ENCODE results near the gene PRKCA. TPM values are rescaled to one million over a fixed set of nuclear protein-coding genes. Genes with fewer than 3 reads are reported as not detected.

Gene PRKCA
- total RNA-seq, 4 donors from 2014 or later = 9.6 to 15.5 (median 11.1) TPM

DNA sequence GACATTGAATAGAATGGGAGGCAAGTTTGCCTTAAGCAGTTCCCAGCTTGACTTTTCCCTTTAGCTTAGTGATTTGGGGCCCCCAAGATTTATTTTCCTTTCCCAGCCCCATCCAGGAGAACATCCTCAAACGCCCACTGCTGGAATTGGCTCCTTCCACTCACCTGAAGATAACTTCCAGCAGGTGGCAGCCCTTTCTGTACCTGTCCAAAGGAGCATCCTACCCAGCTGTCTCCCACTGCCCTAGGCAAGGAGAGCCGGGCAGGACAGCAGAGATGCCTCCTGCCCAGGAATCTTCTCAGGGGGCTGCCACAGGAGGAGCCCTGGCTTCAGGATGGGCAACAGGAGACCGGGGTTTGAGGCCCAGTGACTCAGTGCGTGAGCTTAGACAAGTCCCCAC lies 538.9 kb downstream of the PRKCA start:
- H3K4me3 ChIP-seq (ENCODE audit: low read depth, poor library complexity, severe bottlenecking) = no peak overlapping the region
- TF ChIP-seq, protein P1, sequence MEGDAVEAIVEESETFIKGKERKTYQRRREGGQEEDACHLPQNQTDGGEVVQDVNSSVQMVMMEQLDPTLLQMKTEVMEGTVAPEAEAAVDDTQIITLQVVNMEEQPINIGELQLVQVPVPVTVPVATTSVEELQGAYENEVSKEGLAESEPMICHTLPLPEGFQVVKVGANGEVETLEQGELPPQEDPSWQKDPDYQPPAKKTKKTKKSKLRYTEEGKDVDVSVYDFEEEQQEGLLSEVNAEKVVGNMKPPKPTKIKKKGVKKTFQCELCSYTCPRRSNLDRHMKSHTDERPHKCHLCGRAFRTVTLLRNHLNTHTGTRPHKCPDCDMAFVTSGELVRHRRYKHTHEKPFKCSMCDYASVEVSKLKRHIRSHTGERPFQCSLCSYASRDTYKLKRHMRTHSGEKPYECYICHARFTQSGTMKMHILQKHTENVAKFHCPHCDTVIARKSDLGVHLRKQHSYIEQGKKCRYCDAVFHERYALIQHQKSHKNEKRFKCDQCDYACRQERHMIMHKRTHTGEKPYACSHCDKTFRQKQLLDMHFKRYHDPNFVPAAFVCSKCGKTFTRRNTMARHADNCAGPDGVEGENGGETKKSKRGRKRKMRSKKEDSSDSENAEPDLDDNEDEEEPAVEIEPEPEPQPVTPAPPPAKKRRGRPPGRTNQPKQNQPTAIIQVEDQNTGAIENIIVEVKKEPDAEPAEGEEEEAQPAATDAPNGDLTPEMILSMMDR (IDR thresholded peaks at IDR 0.05) = no peak
- TF ChIP-seq POLR2A (IDR thresholded peaks at IDR 0.05) = no peak
- 39 to 40% methylated on average over 4 of the region's 4 CpGs for WGBS, 2 donors
- peak in 1 of 2 donors; percentile 37 for DNase-seq (ENCODE audit: low spot score in 2 of 2)
- intact Hi-C loops (cut with DNase I; ENCODE audit: low total_unique reads) = no loop called here

DNA sequence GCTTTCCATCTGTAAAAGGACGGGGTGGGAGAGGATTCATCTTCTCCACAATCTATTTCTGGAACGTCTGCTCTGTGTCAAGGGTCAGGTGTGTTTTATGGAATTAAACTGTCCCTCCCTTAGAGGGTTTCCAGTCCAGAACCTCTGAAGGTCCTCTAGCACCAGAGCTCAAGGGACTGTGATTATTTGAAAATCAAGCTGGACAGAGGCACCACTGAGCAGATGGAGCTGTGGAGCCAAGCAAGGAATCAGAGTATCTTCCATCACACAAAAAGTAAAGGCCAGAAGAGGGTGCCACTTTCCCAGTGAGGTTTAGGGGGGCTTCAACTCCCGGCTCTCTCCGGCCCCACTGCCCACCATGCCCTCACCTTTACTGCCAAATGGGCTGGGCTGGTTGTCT lies 539.3 kb downstream of the PRKCA start:
- TF ChIP-seq POLR2A (IDR thresholded peaks at IDR 0.05) = no peak
- TF ChIP-seq, protein P1 (IDR thresholded peaks at IDR 0.05) = no peak

DNA sequence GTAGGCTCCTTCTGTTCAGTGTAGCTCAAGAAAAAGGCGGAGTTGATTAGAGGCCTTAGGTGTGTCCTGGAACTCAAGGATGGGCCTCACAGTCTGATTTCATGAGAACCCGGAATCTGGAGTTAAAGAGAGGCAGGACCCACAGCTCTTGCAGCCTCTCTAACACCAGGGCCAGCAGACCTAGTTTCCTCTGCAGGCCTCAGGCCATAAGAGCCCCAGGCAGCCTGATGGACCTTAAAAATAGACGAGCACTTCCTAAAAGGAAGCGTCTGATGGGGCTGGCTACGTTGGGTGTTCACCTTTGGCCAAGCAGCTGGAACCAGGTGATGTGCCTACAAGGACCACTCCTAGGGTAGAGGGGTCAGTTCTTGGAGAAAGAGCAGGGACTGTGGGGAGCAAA lies 540.1 kb downstream of the PRKCA start:
- WGBS, 2 donors = 72 to 74% methylated on average over 5 of the region's 5 CpGs
- intact Hi-C loops (cut with DNase I; ENCODE audit: low total_unique reads) = no loop called here
- H3K4me3 ChIP-seq (ENCODE audit: low read depth, poor library complexity, severe bottlenecking) = no peak overlapping the region
- TF ChIP-seq, protein P1 (IDR thresholded peaks at IDR 0.05) = no peak
- TF ChIP-seq POLR2A (IDR thresholded peaks at IDR 0.05) = no peak
- peak in 1 of 2 donors; percentile 52 for DNase-seq (ENCODE audit: low spot score in 2 of 2)

More for the DNA sequence above, 539.3 kb downstream of the PRKCA start:
- WGBS, 2 donors = 74 to 75% methylated on average over 4 of the region's 4 CpGs
- peak in 1 of 2 donors; percentile 39 for DNase-seq (ENCODE audit: low spot score in 2 of 2)
- H3K4me3 ChIP-seq (ENCODE audit: low read depth, poor library complexity, severe bottlenecking) = no peak overlapping the region
- intact Hi-C loops (cut with DNase I; ENCODE audit: low total_unique reads) = no loop called here

DNA sequence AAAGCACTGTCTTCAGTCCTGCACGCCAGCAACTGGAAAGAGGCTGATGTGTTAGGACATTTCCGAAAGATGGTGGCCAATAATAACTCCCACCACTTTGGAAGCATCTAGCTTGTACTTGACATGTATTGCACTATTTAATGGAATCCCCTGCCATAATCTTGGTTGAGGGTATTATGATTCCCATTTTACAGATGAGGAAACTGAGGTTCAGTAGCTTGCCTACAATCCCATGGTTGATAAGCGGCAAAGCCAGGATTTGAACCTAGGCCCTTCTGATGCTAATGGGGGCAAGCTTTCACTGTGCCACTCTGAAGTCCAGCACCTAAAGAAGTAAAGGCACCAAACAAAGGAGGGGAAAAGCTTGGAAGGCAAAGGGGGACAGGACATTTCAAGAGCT lies 540.5 kb downstream of the PRKCA start:
- peak in 1 of 2 donors; percentile 7 for DNase-seq (ENCODE audit: low spot score in 2 of 2)
- TF ChIP-seq POLR2A (IDR thresholded peaks at IDR 0.05) = no peak
- TF ChIP-seq, protein P1 (IDR thresholded peaks at IDR 0.05) = no peak
- intact Hi-C loops (cut with DNase I; ENCODE audit: low total_unique reads) = no loop called here
- WGBS, 2 donors = 97 to 100% methylated on average over 3 of the region's 3 CpGs
- no peak overlapping the region for H3K4me3 ChIP-seq (ENCODE audit: low read depth, poor library complexity, severe bottlenecking)

DNA sequence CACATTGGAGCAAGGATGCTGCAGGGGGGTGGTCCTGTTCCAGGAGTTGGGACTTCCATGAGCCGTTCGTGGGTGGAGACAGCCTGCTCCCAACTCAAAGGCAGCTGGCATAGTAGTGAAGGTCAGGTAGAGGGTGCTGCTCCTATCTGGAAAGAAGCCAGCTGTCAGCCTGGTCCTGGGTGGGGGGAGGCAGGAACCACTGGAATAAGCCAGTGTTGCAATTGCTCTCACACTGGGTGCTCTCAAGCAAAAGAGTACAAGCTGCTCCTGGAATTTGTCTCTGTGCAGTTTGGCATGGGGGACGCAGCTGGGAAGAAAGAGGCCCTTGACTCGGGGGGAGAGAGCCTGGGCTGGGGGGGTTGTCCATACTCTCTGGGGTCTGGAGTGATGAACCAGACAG lies 541.2 kb downstream of the PRKCA start:
- WGBS, 2 donors = 60 to 66% methylated on average over 4 of the region's 4 CpGs
- H3K4me3 ChIP-seq (ENCODE audit: low read depth, poor library complexity, severe bottlenecking) = no peak overlapping the region
- TF ChIP-seq, protein P1 (IDR thresholded peaks at IDR 0.05) = no peak
- TF ChIP-seq POLR2A (IDR thresholded peaks at IDR 0.05) = no peak
- DNase-seq (ENCODE audit: low spot score in 2 of 2) = peak in 1 of 2 donors; percentile 53
- intact Hi-C loops (cut with DNase I; ENCODE audit: low total_unique reads) = no loop called here

DNA sequence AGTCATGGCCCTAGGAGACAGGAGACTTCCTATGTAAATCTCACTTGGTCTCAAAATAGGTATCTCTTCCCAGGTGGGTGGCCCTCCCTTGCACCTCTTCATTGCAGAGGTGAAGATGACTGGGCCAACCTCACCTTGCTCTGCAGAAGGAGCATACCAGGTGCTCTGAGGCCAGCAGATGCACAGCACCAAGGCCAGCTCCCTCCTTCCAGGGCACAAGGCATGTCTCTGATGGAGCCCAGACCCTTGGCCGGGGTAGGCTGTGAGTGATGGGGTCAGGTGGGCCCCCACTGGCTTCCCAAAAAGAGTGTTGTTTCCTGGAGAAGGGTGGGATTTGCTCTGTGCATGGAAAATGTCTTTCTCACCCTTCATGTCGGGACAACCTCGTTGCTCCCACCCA lies 545.3 kb downstream of the PRKCA start:
- no peak overlapping the region for H3K4me3 ChIP-seq (ENCODE audit: low read depth, poor library complexity, severe bottlenecking)
- intact Hi-C loops (cut with DNase I; ENCODE audit: low total_unique reads) = no loop called here
- 85% methylated on average over 3 of the region's 3 CpGs for WGBS, 2 donors
- DNase-seq (ENCODE audit: low spot score in 2 of 2) = peak in 1 of 2 donors; percentile 31
- TF ChIP-seq, protein P1 (IDR thresholded peaks at IDR 0.05) = no peak
- TF ChIP-seq POLR2A (IDR thresholded peaks at IDR 0.05) = no peak
